BJ (cell line): Measurements from ENCODE around the gene LMAN1L. TPM values are rescaled to one million over a fixed set of nuclear protein-coding genes. Genes with fewer than 3 reads are reported as not detected.

ENCODE experiments used
- CTCF ChIA-PET: fragments of 350-600 bp; formaldehyde crosslinking; extraction: SDS; loops from one replicate; lab custom pipeline; 2021; ENCODE audit warnings: antibody characterized with exemption, inconsistent platforms; lab: Yijun Ruan, JAX
- POLR2A ChIA-PET: fragments of 300-600 bp; sonication (Branson Sonifier 250); formaldehyde crosslinking; extraction: SDS; loops from one replicate; lab custom pipeline; 2021; ENCODE audit warnings: antibody characterized with exemption; lab: Charles Lee
- DNase-seq: peaks from one replicate; pipeline ENCODE4 v3.0.0-alpha.2; 2011; ENCODE audit warnings: low read depth
- H3K27me3 ChIP-seq: 2 replicates; pipeline ENCODE4 v1.6.0; 2011; ENCODE audit warnings: low read length; ENCODE audit not compliant: control insufficient read depth, insufficient read depth
- H3K36me3 ChIP-seq: 2 replicates; pipeline ENCODE4 v1.5.1; 2011; ENCODE audit warnings: low read length; ENCODE audit not compliant: control insufficient read depth, insufficient read depth
- H3K4me3 ChIP-seq: 2 replicates; pipeline ENCODE4 v1.5.1; 2011; ENCODE audit warnings: low read depth, mild to moderate bottlenecking, control low read depth, low read length
- CTCF ChIP-seq: IDR thresholded peaks from 2 replicates; pipeline ENCODE4 v1.5.1; 2011; ENCODE audit warnings: low read depth, mild to moderate bottlenecking, control low read depth, inconsistent platforms, low read length, moderate library complexity; ENCODE audit not compliant: insufficient read depth
- polyA plus RNA-seq: library from polyadenylated mRNA; depleted of rRNA; stranded (reverse); fragments of >200 nt; gene quantifications from 2 replicates; pipeline ENCODE4 v1.2.3, GENCODE V29; 2011

The LMAN1L gene
- polyA plus RNA-seq, 1 experiment = not detected

- Histone ChIP-seq H3K4me3 (no peak overlapping the region), H3K36me3 (peaks cover 2% of the 10 kb centered on the region), H3K27me3 (no peaks in the 10 kb centered on the region)
- TF ChIP-seq CTCF = no peak
- POLR2A ChIA-PET = no interaction called here
- CTCF ChIA-PET = interaction anchor here (0.9 to 1.5 kb wide), 5 partner anchors 12 to 69 kb away, joined by 3 to 10 read pairs (median 4); partner anchors contain the start of gene CSK
- DNase-seq = no peak
These were observed 26.3 kb downstream of the LMAN1L start for GRCh38 chr15:74838746-74839525.

GRCh38 chr15:74839526-74840395 is 27.1 kb downstream of the LMAN1L start:
- DNase-seq = no peak
- peaks cover 2% of the 10 kb centered on the region for H3K36me3 ChIP-seq
- H3K4me3 ChIP-seq = no peak overlapping the region
- no peaks in the 10 kb centered on the region for H3K27me3 ChIP-seq
- POLR2A ChIA-PET = no interaction called here
- no peak for TF ChIP-seq CTCF
- CTCF ChIA-PET = interaction anchor here (1.2 to 2.0 kb wide), 4 partner anchors 40 to 111 kb away, joined by 3 to 5 read pairs (median 4); no protein-coding TSS in a partner anchor

- H3K4me3 ChIP-seq = no peak overlapping the region
- no peaks in the 10 kb centered on the region for H3K27me3 ChIP-seq
- DNase-seq = no peak
- peaks cover 2% of the 10 kb centered on the region for H3K36me3 ChIP-seq
- CTCF ChIA-PET = interaction anchor here (1.2 to 2.0 kb wide), 6 partner anchors 10 to 109 kb away, joined by 3 to 5 read pairs (median 4); no protein-coding TSS in a partner anchor
- no peak for TF ChIP-seq CTCF
- POLR2A ChIA-PET = no interaction called here
These were observed 28.5 kb downstream of the LMAN1L start for GRCh38 chr15:74840851-74841775.

- DNase-seq = no peak
- peaks cover 2% of the 10 kb centered on the region for H3K36me3 ChIP-seq
- H3K27me3 ChIP-seq = no peaks in the 10 kb centered on the region
- no peak for TF ChIP-seq CTCF
- POLR2A ChIA-PET = no interaction called here
- peak overlapping the region; percentile 69 for H3K4me3 ChIP-seq
- CTCF ChIA-PET = interaction anchor here (0.9 to 2.0 kb wide), 11 partner anchors 9 to 60 kb away, joined by 3 to 7 read pairs (median 4); no protein-coding TSS in a partner anchor
These were observed 29.3 kb downstream of the LMAN1L start for GRCh38 chr15:74841891-74842373.
